Measurements from ENCODE around the gene JAML.

Gene JAML

GRCh38 chr11:118233850-118234249, 9.0 kb upstream of the JAML start:
- no peak overlapping the region for H3K14ac ChIP-seq (ENCODE audit: low read length in 2 of 2)
- no peak overlapping the region for H3K23ac ChIP-seq (ENCODE audit: low read length in 2 of 2)
- H3K9ac ChIP-seq (ENCODE audit: low read length), result no peak overlapping the region
- no peak overlapping the region for H2BK12ac ChIP-seq (ENCODE audit: low read length in 2 of 2)
- H3K4ac ChIP-seq (ENCODE audit: low read depth in 1 of 2, low read length in 2 of 2), result no peak overlapping the region
- H3K4me2 ChIP-seq (ENCODE audit: low read length, poor library complexity, severe bottlenecking), result no peak overlapping the region
- no peak for DNase-seq
- no peak overlapping the region for H2AFZ ChIP-seq (ENCODE audit: low read depth, low read length)
- H2BK5ac ChIP-seq (ENCODE audit: low read depth, low read length, poor library complexity, severe bottlenecking), result no peak overlapping the region
- no peak overlapping the region for H2BK15ac ChIP-seq (ENCODE audit: low read depth, poor library complexity, severe bottlenecking)
- H2BK120ac ChIP-seq (ENCODE audit: low read depth, low read length), result no peak overlapping the region
- 72% methylated on average over 1 of the region's 1 CpG for WGBS
- no peaks in the 10 kb centered on the region for H3K9me3 ChIP-seq (ENCODE audit: control insufficient read depth, low read length)
- H3K18ac ChIP-seq (ENCODE audit: low read depth in 1 of 2, low read length in 2 of 2), result no peak overlapping the region
- no peak overlapping the region for H4K91ac ChIP-seq (ENCODE audit: low read length)
- H4K8ac ChIP-seq (ENCODE audit: low read length), result no peak overlapping the region
- H2AK5ac ChIP-seq (ENCODE audit: low read length, severe bottlenecking), result no peak overlapping the region
- no peaks in the 10 kb centered on the region for H3K36me3 ChIP-seq (ENCODE audit: control insufficient read depth in 1 of 2, insufficient read depth in 2 of 2, low read depth in 1 of 2, low read length in 2 of 2)
- H3K4me1 ChIP-seq (ENCODE audit: control insufficient read depth, insufficient read depth, low read depth, low read length), result no peaks in the 10 kb centered on the region
- no peak overlapping the region for H3K4me3 ChIP-seq (ENCODE audit: insufficient read depth in 1 of 2, low read depth in 1 of 2, low read length in 2 of 2)
- H3K79me1 ChIP-seq (replicated peaks; ENCODE audit: low read length, poor library complexity, severe bottlenecking), result no peaks in the 10 kb centered on the region
- H3K27ac ChIP-seq (ENCODE audit: low read length, poor library complexity, severe bottlenecking), result no peak overlapping the region
- peaks cover 5 to 40% of the 10 kb centered on the region in 2 experiments for H3K27me3 ChIP-seq (ENCODE audit: control insufficient read depth in 1 of 2, insufficient read depth in 1 of 2, low read length in 2 of 2)

DNA sequence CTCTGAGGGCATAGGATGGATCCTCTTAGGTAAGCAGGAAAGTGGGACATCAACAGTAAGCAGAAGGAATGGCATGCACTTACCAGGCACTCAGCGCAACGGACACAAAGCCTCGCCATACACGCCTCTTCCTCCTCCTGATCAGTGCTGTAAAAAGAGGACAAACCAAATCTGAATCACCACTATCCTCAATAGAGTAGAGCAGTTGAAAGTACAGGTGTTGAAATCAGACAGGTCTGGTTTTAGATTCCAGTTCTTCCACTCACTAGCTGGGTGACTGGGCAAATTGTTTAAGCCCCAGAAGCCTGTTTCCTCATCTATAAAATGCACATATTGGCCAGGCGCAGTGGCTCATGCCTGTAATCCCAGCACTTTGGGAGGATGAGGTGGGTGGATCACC, 8.6 kb upstream of the JAML start:
- H2BK5ac ChIP-seq (ENCODE audit: low read depth, low read length, poor library complexity, severe bottlenecking), result no peak overlapping the region
- no peak overlapping the region for H3K4me2 ChIP-seq (ENCODE audit: low read length, poor library complexity, severe bottlenecking)
- H3K4me3 ChIP-seq (ENCODE audit: insufficient read depth in 1 of 2, low read depth in 1 of 2, low read length in 2 of 2), result no peak overlapping the region
- no peaks in the 10 kb centered on the region for H3K36me3 ChIP-seq (ENCODE audit: control insufficient read depth in 1 of 2, insufficient read depth in 2 of 2, low read depth in 1 of 2, low read length in 2 of 2)
- no peak overlapping the region for H2BK12ac ChIP-seq (ENCODE audit: low read length in 2 of 2)
- DNase-seq, result no peak
- no peaks in the 10 kb centered on the region for H3K79me1 ChIP-seq (replicated peaks; ENCODE audit: low read length, poor library complexity, severe bottlenecking)
- H4K91ac ChIP-seq (ENCODE audit: low read length), result no peak overlapping the region
- no peak overlapping the region for H3K9ac ChIP-seq (ENCODE audit: low read length)
- WGBS, result 92% methylated on average over 1 of the region's 5 CpGs
- no peak overlapping the region for H3K27ac ChIP-seq (ENCODE audit: low read length, poor library complexity, severe bottlenecking)
- no peaks in the 10 kb centered on the region for H3K9me3 ChIP-seq (ENCODE audit: control insufficient read depth, low read length)
- H2AFZ ChIP-seq (ENCODE audit: low read depth, low read length), result no peak overlapping the region
- no peak overlapping the region for H3K14ac ChIP-seq (ENCODE audit: low read length in 2 of 2)
- H3K27me3 ChIP-seq (ENCODE audit: control insufficient read depth in 1 of 2, insufficient read depth in 1 of 2, low read length in 2 of 2), result peaks cover 5 to 35% of the 10 kb centered on the region in 2 experiments
- H3K18ac ChIP-seq (ENCODE audit: low read depth in 1 of 2, low read length in 2 of 2), result no peak overlapping the region
- H3K23ac ChIP-seq (ENCODE audit: low read length in 2 of 2), result no peak overlapping the region
- no peak overlapping the region for H4K8ac ChIP-seq (ENCODE audit: low read length)
- H2BK15ac ChIP-seq (ENCODE audit: low read depth, poor library complexity, severe bottlenecking), result no peak overlapping the region
- no peak overlapping the region for H2BK120ac ChIP-seq (ENCODE audit: low read depth, low read length)
- no peaks in the 10 kb centered on the region for H3K4me1 ChIP-seq (ENCODE audit: control insufficient read depth, insufficient read depth, low read depth, low read length)
- no peak overlapping the region for H3K4ac ChIP-seq (ENCODE audit: low read depth in 1 of 2, low read length in 2 of 2)
- H2AK5ac ChIP-seq (ENCODE audit: low read length, severe bottlenecking), result no peak overlapping the region

DNA sequence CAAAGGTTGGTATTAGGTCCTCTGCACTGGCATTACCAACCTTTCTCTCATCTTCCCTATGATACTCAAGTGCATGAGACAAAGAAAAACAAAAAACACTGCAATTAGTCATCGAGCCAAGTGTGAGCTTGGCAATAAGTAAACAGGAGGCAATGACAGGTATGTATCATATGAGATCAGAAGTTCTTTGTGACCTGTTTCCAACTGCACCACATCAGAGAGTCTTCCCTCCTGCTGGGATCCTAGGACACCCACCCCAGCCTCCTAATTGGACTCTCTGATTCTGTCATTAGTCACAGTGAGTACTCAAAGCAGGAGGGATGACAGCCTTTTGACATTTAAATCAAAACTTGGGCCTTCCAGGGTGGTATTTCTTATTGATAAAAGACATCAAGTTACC, 7.8 kb upstream of the JAML start:
- 80% methylated on average over 1 of the region's 1 CpG for WGBS
- H3K9ac ChIP-seq (ENCODE audit: low read length), result no peak overlapping the region

GRCh38 chr11:118231461-118231860, 6.7 kb upstream of the JAML start:
- H3K36me3 ChIP-seq (ENCODE audit: control insufficient read depth in 1 of 2, insufficient read depth in 2 of 2, low read depth in 1 of 2, low read length in 2 of 2), result no peaks in the 10 kb centered on the region
- H3K27ac ChIP-seq (ENCODE audit: low read length, poor library complexity, severe bottlenecking), result no peak overlapping the region
- no peak overlapping the region for H2BK120ac ChIP-seq (ENCODE audit: low read depth, low read length)
- H3K9ac ChIP-seq (ENCODE audit: low read length), result no peak overlapping the region
- H2AFZ ChIP-seq (ENCODE audit: low read depth, low read length), result no peak overlapping the region
- no peaks in the 10 kb centered on the region for H3K79me1 ChIP-seq (replicated peaks; ENCODE audit: low read length, poor library complexity, severe bottlenecking)
- no peak overlapping the region for H3K4ac ChIP-seq (ENCODE audit: low read depth in 1 of 2, low read length in 2 of 2)
- no peak overlapping the region for H4K91ac ChIP-seq (ENCODE audit: low read length)
- H3K4me1 ChIP-seq (ENCODE audit: control insufficient read depth, insufficient read depth, low read depth, low read length), result no peaks in the 10 kb centered on the region
- no peak overlapping the region for H3K18ac ChIP-seq (ENCODE audit: low read depth in 1 of 2, low read length in 2 of 2)
- H3K9me3 ChIP-seq (ENCODE audit: control insufficient read depth, low read length), result no peaks in the 10 kb centered on the region
- H2BK5ac ChIP-seq (ENCODE audit: low read depth, low read length, poor library complexity, severe bottlenecking), result no peak overlapping the region
- H2BK15ac ChIP-seq (ENCODE audit: low read depth, poor library complexity, severe bottlenecking), result no peak overlapping the region
- H2AK5ac ChIP-seq (ENCODE audit: low read length, severe bottlenecking), result no peak overlapping the region
- H3K14ac ChIP-seq (ENCODE audit: low read length in 2 of 2), result no peak overlapping the region
- H3K4me2 ChIP-seq (ENCODE audit: low read length, poor library complexity, severe bottlenecking), result no peak overlapping the region
- H2BK12ac ChIP-seq (ENCODE audit: low read length in 2 of 2), result no peak overlapping the region
- no peak overlapping the region for H4K8ac ChIP-seq (ENCODE audit: low read length)
- no peak for DNase-seq
- H3K4me3 ChIP-seq (ENCODE audit: insufficient read depth in 1 of 2, low read depth in 1 of 2, low read length in 2 of 2), result no peak overlapping the region
- H3K23ac ChIP-seq (ENCODE audit: low read length in 2 of 2), result no peak overlapping the region
- peaks cover 5 to 33% of the 10 kb centered on the region in 2 experiments for H3K27me3 ChIP-seq (ENCODE audit: control insufficient read depth in 1 of 2, insufficient read depth in 1 of 2, low read length in 2 of 2)

More for the DNA sequence above, 7.8 kb upstream of the JAML start:
- H2BK5ac ChIP-seq (ENCODE audit: low read depth, low read length, poor library complexity, severe bottlenecking), result no peak overlapping the region
- H3K4me3 ChIP-seq (ENCODE audit: insufficient read depth in 1 of 2, low read depth in 1 of 2, low read length in 2 of 2), result no peak overlapping the region
- no peak overlapping the region for H4K8ac ChIP-seq (ENCODE audit: low read length)
- H2BK15ac ChIP-seq (ENCODE audit: low read depth, poor library complexity, severe bottlenecking), result no peak overlapping the region
- H3K27ac ChIP-seq (ENCODE audit: low read length, poor library complexity, severe bottlenecking), result no peak overlapping the region
- H4K91ac ChIP-seq (ENCODE audit: low read length), result no peak overlapping the region
- H2AK5ac ChIP-seq (ENCODE audit: low read length, severe bottlenecking), result no peak overlapping the region
- H2BK120ac ChIP-seq (ENCODE audit: low read depth, low read length), result no peak overlapping the region
- no peak overlapping the region for H3K23ac ChIP-seq (ENCODE audit: low read length in 2 of 2)
- no peak for DNase-seq
- H3K14ac ChIP-seq (ENCODE audit: low read length in 2 of 2), result no peak overlapping the region
- no peaks in the 10 kb centered on the region for H3K9me3 ChIP-seq (ENCODE audit: control insufficient read depth, low read length)
- no peaks in the 10 kb centered on the region for H3K36me3 ChIP-seq (ENCODE audit: control insufficient read depth in 1 of 2, insufficient read depth in 2 of 2, low read depth in 1 of 2, low read length in 2 of 2)
- no peak overlapping the region for H3K4ac ChIP-seq (ENCODE audit: low read depth in 1 of 2, low read length in 2 of 2)
- H2AFZ ChIP-seq (ENCODE audit: low read depth, low read length), result no peak overlapping the region
- H3K4me2 ChIP-seq (ENCODE audit: low read length, poor library complexity, severe bottlenecking), result no peak overlapping the region
- no peaks in the 10 kb centered on the region for H3K4me1 ChIP-seq (ENCODE audit: control insufficient read depth, insufficient read depth, low read depth, low read length)
- H2BK12ac ChIP-seq (ENCODE audit: low read length in 2 of 2), result no peak overlapping the region
- H3K18ac ChIP-seq (ENCODE audit: low read depth in 1 of 2, low read length in 2 of 2), result no peak overlapping the region
- peaks cover 5 to 37% of the 10 kb centered on the region in 2 experiments for H3K27me3 ChIP-seq (ENCODE audit: control insufficient read depth in 1 of 2, insufficient read depth in 1 of 2, low read length in 2 of 2)
- no peaks in the 10 kb centered on the region for H3K79me1 ChIP-seq (replicated peaks; ENCODE audit: low read length, poor library complexity, severe bottlenecking)
